IPS-18c (cell line): ENCODE data around the gene PIGS.
"Not testable (repeated sequence)": the region's sequence is repeated elsewhere in the genome, so short reads cannot be mapped to it uniquely, and the experiment has no call there.

ENCODE experiments used
- H3K4me3 ChIP-seq: 2 replicates; pipeline ENCODE4 v1.7.0; 2013; ENCODE audit warnings: low read depth, mild to moderate bottlenecking, low read length, moderate library complexity; ENCODE audit not compliant: insufficient read depth
- H3K9me3 ChIP-seq: one replicate; pipeline ENCODE4 v1.6.1; 2013; ENCODE audit warnings: mild to moderate bottlenecking, low read length, moderate library complexity; ENCODE audit not compliant: control insufficient read depth, insufficient read depth

Gene PIGS

GRCh38 chr17:28571361-28572122 lies at the start of gene PIGS:
Gene PIGS, minus strand, starts transcription at chr17:28571524. Its CDS starts 28 bp downstream, at chr17:28571496.
- Histone ChIP-seq H3K4me3 (peak within 1 kb of the TSS; percentile 94), H3K9me3 (no peaks in the 10 kb centered on the region)

- Histone ChIP-seq H3K4me3 (no peak overlapping the region), H3K9me3 (peaks cover 2% of the 10 kb centered on the region)
Measured at GRCh38 chr17:28620010-28620409, 48.7 kb upstream of the PIGS start.

DNA sequence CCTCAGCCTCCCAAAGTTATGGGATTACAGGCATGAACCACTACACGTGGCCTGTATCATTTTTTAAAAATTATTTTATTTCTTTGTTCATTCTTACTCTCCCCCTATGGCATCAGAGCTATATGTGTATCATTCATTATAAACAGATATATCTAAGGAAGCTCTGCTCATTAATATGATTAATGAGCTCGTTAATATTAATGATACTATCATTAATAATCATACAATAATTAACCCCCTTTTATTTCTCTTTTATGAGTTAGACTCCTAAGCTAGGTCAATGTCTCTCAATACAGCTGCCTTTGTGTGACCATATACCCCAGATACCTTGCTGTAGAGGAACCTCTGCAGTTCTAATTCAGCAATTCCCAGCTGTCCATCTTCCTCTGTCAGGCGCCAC lies 47.1 kb upstream of the PIGS start:
- H3K9me3 ChIP-seq: peaks cover 2% of the 10 kb centered on the region

GRCh38 chr17:28616281-28616680 lies 45.0 kb upstream of the PIGS start:
- Histone ChIP-seq H3K4me3 (no peak overlapping the region), H3K9me3 (peaks cover 2% of the 10 kb centered on the region)

More for the DNA sequence above, 47.1 kb upstream of the PIGS start:
- H3K4me3 ChIP-seq: no peak overlapping the region

DNA sequence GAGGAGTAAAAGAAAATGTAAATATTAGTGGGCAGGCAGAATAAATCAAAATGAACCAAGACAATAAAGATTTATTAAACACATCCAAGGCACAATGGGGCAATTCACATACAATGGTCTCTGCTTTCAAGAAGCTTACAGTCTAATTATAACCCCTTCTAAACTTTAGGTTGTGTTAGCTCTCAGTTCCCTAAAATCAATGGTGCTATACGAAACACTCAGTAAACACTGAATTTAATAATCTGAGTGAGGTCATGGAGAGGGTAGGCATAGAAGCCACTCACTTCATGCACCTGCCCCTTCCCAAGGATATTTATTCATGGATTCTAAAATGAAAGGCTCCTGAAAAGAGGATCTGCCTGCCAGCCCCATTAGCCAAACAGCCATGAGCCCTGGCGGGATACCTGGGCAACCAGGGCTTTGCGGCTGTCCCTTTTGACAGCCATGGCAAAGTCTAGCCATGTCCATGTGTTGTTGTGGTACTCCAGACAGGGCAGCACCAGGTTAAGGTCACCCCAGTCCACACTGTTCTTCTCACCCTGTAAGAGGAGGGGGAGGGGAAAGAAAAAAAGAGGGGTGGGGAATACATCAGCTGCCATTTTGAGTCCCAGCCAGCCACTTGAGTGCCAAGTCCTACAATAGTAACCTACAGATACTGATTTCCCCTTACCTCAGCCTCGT lies 44.1 kb upstream of the PIGS start:
- Histone ChIP-seq H3K9me3 (peaks cover 2% of the 10 kb centered on the region), H3K4me3 (no peak overlapping the region)

GRCh38 chr17:28613931-28614381 lies 42.6 kb upstream of the PIGS start, which contains the start of gene RSKR:
Gene RSKR, minus strand, starts transcription at chr17:28614185. Its CDS starts 24 bp downstream, at chr17:28614161.
- H3K9me3 ChIP-seq: no peaks in the 10 kb centered on the region
- H3K4me3 ChIP-seq: no peak within 1 kb of the TSS

DNA sequence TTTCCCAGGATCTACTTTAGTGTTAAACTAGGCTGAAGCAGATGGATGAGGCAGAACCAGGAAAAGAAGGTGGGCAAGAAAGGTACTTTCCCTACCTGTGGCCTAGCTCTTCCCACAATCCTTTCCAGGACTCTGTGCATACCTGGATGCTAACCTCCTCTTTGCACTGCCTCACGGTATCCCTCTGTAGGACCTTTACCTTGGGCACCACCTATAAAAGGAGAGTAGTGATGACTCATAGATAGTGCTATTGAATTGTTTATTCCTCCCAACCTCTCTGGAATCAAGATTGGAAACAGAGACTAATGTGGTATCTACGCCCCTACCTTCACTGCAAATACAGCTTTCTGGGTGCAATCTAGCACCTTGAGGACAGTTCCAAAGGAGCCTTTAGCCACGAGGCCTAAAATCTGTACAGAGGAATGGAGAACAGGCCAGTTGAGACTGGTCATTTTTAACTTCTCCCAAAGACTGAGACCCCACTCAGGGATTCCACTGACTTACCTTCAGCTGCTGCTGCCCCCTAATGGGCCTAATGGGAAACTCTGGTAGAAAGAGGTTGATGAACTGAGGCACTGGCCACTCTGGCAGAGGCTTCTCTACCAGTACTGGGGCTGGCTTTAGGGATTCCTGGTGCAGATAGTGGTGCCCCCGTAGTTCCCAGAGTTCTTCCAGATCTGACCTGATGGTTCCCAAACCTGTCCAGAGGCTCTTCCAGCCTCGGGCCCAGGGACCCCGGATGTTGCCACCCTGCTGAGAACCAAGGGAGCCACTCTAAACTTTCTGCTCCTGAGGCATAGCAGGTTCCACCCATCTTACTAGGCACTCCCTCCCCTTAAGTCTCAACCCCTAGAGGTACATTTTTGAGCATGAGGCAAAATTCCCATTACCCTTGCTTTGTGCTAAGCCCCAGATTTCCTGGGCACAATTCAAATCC lies 41.9 kb upstream of the PIGS start:
- no peaks in the 10 kb centered on the region for H3K9me3 ChIP-seq
- no peak overlapping the region for H3K4me3 ChIP-seq

DNA sequence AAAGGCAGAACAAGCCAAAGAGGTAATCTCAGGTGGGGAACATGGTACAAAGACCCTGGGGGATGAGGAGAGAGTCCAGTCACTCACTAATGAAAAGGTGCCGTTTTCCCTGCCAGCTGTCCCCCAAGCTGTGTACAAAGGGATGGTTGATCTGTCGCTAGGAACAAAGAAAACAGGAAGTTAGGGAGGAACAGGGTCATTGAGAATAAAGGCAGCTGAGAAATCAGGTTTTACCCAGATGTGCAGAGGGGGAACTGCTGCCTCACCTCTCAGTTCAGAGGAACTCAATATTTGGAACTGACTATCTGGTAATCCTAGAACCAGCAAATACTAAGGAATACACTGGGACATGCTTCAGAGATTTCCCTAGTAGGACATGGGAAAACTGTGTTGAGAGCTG lies 41.2 kb upstream of the PIGS start:
- Histone ChIP-seq H3K4me3 (no peak overlapping the region), H3K9me3 (no peaks in the 10 kb centered on the region)

DNA sequence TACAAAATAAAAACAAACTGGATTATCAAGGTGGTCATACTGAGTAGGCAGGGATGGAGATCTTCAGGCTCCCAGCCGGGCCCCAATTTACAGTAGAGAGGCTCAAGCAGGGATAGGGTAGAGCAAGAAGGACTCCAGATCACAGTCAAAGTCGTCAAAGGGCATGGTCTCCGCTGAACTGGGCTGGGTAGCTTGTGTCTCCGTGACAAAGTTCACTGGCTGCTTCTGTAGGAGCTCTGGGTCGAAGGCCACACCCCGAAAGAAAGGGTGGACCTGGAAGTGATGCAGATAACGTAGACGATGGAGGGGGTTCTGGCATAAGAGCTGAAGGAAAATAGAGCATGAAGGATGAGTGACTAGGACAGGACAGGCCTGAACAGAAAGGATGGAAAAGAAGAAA lies 39.1 kb upstream of the PIGS start:
- no peak overlapping the region for H3K4me3 ChIP-seq

GRCh38 chr17:28604031-28604430 lies 32.7 kb upstream of the PIGS start:
- not testable (repeated sequence) for H3K4me3 ChIP-seq, H3K9me3 ChIP-seq

More for the DNA sequence above, 39.1 kb upstream of the PIGS start:
- no peaks in the 10 kb centered on the region for H3K9me3 ChIP-seq

DNA sequence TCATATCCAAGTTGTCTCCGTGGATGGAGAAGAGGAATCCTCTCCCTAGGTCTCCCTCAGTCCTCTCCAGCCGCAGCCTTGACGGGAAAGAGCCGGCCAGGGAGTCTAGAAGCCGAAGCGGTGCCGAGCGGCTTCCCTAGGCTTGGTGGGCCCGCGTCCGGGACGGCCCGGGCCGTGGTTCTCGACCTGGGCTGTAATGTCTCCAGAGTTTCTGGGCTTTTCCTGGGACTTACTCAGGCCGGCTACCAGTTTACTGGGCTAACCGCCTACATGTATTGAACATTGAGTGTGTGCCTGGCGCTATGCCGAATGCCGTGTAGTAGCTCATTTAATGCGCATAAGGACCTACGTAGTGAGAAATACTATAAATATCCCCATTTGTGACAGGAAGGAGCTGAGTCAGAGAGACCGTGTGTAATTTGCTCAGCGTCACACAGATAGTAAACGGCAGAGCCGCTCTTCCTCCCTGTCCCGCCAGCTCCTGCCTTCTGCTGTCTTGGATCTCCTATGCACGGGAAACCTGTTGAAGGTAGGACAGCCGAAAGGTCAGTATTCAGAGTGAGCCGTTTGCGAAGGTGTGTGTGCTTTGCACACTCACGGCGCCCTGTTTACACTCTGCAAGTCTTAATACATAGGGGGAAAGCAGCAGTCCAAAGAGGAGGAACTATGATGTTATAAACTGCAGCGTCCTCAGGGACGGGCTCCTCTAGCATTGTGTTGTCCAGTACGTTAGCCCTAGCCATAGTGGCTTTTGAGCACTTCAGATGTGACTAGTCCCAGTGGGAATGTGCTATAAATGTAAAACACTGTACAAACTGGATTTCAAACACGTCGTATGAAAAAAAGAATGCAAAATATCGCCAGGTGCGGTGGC lies 28.2 kb upstream of the PIGS start:
- Histone ChIP-seq H3K4me3 (peak overlapping the region; percentile 99), H3K9me3 (no peaks in the 10 kb centered on the region)

DNA sequence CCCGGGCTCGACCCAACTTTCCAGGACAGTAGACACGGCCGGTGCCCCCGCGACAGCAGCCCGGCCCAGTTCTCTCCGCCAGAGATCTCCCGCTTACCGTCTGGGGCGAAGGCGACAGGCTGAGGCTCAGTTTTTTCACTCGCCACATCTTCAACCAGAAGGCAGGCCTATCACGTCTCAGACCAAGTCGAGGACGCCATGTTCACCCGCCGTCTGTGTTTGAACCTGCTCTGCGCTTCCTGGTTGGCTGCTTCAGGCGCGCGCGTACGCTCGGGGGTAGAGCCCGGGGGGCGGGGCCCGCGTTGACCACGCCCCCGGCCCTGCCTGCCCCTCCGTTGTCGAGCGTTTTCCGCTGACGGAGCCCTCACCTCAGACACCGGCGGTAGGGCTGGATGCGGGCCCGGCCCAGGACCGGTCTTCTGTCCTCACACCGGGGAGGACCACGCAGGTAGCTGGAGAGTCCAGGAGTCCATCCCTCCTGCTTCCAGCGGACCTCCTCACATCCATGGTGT lies 27.5 kb upstream of the PIGS start, which contains the start of gene SPAG5:
TSS of gene SPAG5 (minus strand) at position 227 of the 512 bp plus-strand sequence. CDS start at position 148, 79 bp downstream.
- Histone ChIP-seq H3K4me3 (peak within 1 kb of the TSS; percentile 99), H3K9me3 (no peaks in the 10 kb centered on the region)

GRCh38 chr17:28598389-28598788 lies 27.1 kb upstream of the PIGS start:
- H3K4me3 ChIP-seq: peak overlapping the region; percentile 99
- H3K9me3 ChIP-seq: no peaks in the 10 kb centered on the region

GRCh38 chr17:28597606-28598383 lies 26.5 kb upstream of the PIGS start:
- Histone ChIP-seq H3K4me3 (peak overlapping the region; percentile 99), H3K9me3 (no peaks in the 10 kb centered on the region)

DNA sequence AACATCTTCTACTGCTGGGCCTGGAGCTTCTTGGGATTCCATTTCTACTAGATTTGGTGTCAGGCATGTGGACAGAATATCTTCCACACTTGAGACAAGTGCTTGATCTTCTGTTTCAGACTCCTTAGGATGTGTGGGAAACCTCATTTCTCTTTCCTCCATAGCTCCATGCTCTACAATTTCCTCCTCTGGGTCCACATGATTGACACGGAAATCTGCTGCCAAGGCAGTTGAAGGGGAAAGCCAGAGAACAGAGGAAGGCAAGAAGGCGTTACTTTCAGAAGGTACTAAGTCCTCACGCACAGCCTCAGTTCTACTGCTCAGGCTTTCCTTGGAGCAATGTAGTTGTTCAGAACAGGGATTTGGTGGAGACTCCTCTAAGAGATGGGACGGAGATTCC lies 20.9 kb upstream of the PIGS start:
- H3K4me3 ChIP-seq: no peak overlapping the region
- no peaks in the 10 kb centered on the region for H3K9me3 ChIP-seq
